T-cell (primary cell): Measurements from ENCODE around the gene ABCD4. TPM values are rescaled to one million over a fixed set of nuclear protein-coding genes. Genes with fewer than 3 reads are reported as not detected.

ENCODE experiments used
- ATAC-seq, 4 experiments: fragments of 200-7000 bp in 3 of 4; fragments of 150-1000 bp in 1 of 4; cut with Tn5 transposase; replicated peaks in 1 of 4; 1 replicate in 3 of 4; 2 replicates in 1 of 4; pipeline ENCODE4 v1.10.0; 2021; ENCODE audit warnings: moderate library complexity in 3 of 4, mild to moderate bottlenecking in 2 of 4, moderate number of reproducible peaks in 1 of 4
- CTCF ChIA-PET, 2 donors: fragments of 300-600 bp; sonication (Branson Sonifier 250); formaldehyde crosslinking; loops; one replicate each; lab custom pipeline; 2022; ENCODE audit warnings: antibody characterized with exemption in 2 of 2; lab: Charles Lee
- POLR2A ChIA-PET, 2 donors: fragments of 300-600 bp; sonication (Branson Sonifier 250); formaldehyde crosslinking; loops; one replicate each; lab custom pipeline; 2022; ENCODE audit warnings: antibody characterized with exemption in 2 of 2; lab: Charles Lee
- DNase-seq, 35 experiments: peaks; one replicate each; pipeline versions ENCODE4 v3.0.0 to v3.0.0-alpha.2; 2013 to 2023
- H3K27ac ChIP-seq: one replicate; pipeline ENCODE4 v1.5.1; 2013; ENCODE audit warnings: low read length
- H3K27me3 ChIP-seq, 2 experiments: replicated peaks in 1 of 2; 1 replicate in 1 of 2; 2 replicates in 1 of 2; pipeline versions ENCODE4 v1.6.1 to v1.7.0; 2013; ENCODE audit warnings: low read length in 1 of 2, mixed read lengths in 1 of 2; ENCODE audit not compliant: control insufficient read depth in 2 of 2, insufficient read depth in 2 of 2; ENCODE audit errors: extremely low read depth in 1 of 2
- H3K36me3 ChIP-seq, 2 donors: 1 replicate in 1 of 2; 2 replicates in 1 of 2; pipeline versions ENCODE4 v1.6.1 to v1.7.0; 2013; ENCODE audit warnings: low read length in 1 of 2; ENCODE audit not compliant: control insufficient read depth in 2 of 2, insufficient read depth in 1 of 2; ENCODE audit errors: extremely low read depth in 1 of 2
- H3K4me1 ChIP-seq, 2 experiments: 1 replicate in 1 of 2; 2 replicates in 1 of 2; pipeline versions ENCODE4 v1.6.1 to v1.7.0; 2013; ENCODE audit warnings: low read length in 2 of 2, mixed read lengths in 1 of 2; ENCODE audit not compliant: insufficient read depth in 2 of 2, control insufficient read depth in 1 of 2; ENCODE audit errors: extremely low read depth in 1 of 2
- H3K4me3 ChIP-seq, 2 donors: 1 replicate in 1 of 2; 2 replicates in 1 of 2; pipeline versions ENCODE4 v1.5.1 to v1.7.0; 2013; ENCODE audit warnings: mild to moderate bottlenecking in 2 of 2, low read length in 1 of 2, moderate library complexity in 1 of 2; ENCODE audit not compliant: control insufficient read depth in 1 of 2; ENCODE audit errors: extremely low read depth in 1 of 2
- H3K9me3 ChIP-seq: 2 replicates; pipeline ENCODE4 v1.7.0; 2013
- H3K27ac Mint-ChIP-seq, 2 donors: one replicate each; pipeline ENCODE4 v1.8.0; 2020 to 2021; ENCODE audit warnings: mild to moderate bottlenecking in 2 of 2, mixed read lengths in 2 of 2
- H3K27me3 Mint-ChIP-seq, 2 donors: one replicate each; pipeline ENCODE4 v1.8.0; 2021 to 2022; ENCODE audit warnings: mixed read lengths in 2 of 2
- H3K36me3 Mint-ChIP-seq: one replicate; pipeline ENCODE4 v1.8.0; 2021; ENCODE audit warnings: mixed read lengths
- H3K4me1 Mint-ChIP-seq, 3 donors: one replicate each; pipeline ENCODE4 v1.8.0; 2020 to 2022; ENCODE audit warnings: mixed read lengths in 3 of 3, mild to moderate bottlenecking in 1 of 3
- H3K4me3 Mint-ChIP-seq, 3 donors: one replicate each; pipeline ENCODE4 v1.8.0; 2020 to 2022; ENCODE audit warnings: mild to moderate bottlenecking in 3 of 3, mixed read lengths in 3 of 3, moderate library complexity in 3 of 3
- H3K9me3 Mint-ChIP-seq, 3 donors: one replicate each; pipeline ENCODE4 v1.8.0; 2020 to 2022; ENCODE audit warnings: mixed read lengths in 3 of 3
- WGBS: methylation state at CpG from one replicate; pipeline ENCODE4 v1.1.5; 2013; ENCODE audit warnings: missing lambda C conversion rate; ENCODE audit not compliant: insufficient coverage; 5-methylcytosine and 5-hydroxymethylcytosine counted together
- total RNA-seq, 35 experiments: library from RNA in 6 of 35; stranded (reverse) in 6 of 35; fragments of 120-200 nt in 1 of 35; gene quantifications; one replicate each; pipeline versions ENCODE4 v1.2.1 to v1.2.4 and lab custom pipeline; 2013 to 2026

The ABCD4 gene
- total RNA-seq, 5 donors from 2014 or later (not counting 1 experiment from before 2014, with no cell fraction given), result 70.3 to 103 (median 91.8) TPM

DNA sequence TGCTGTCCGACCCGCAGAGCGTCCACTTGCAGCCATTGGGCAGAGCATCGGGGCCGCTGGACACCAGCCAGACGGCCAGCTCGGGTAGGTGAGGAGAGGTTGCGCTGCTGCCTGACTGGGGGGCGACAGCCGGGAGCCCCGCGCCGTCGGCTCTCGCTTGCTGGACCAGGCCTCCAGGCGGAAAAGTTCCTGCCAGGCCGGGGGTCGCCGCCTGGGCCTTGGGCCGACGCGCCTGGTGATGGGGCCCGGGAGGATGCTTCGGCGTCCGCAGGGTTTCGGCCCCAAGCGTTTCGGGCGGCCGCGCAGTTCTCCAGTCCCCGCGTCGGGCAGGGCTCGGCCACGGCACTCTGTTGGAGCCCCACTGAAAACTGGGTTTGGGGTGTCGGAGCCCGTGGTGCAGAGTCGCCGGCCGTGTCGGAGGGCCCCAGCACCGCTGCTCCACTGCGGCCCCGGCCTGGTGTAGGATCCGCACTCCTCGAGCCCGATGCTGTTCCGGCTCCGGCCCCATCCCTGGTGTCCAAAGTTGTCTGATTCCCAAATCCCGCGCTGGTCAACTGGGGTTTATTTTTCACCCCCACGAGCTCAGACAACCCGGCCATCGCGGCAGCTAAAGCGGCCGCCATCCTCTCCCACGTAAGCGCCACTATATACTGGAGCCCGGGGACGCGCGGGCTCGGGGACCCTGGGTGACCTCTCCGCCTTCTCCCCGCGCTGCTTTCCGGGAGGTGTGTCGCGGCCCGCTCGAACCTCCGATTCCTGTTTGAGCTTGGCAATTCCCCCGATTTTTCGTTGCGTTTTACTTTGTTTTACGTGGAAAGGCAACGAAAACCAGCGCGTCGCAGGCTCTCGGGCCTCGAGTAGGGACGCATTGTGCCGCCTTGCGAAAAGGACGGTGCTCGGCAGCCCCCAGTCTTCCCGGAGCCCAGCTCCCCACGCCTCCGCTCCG, 62.6 kb downstream of the ABCD4 start:
- no peak overlapping the region for H3K27ac Mint-ChIP-seq
- peaks cover 16 to 31% (median 19%) of the 10 kb centered on the region in 3 donors for H3K4me1 Mint-ChIP-seq
- H3K9me3 Mint-ChIP-seq, result no peaks in the 10 kb centered on the region
- H3K27me3 ChIP-seq, result peaks cover 25 to 83% of the 10 kb centered on the region in 2 experiments
- no peaks in the 10 kb centered on the region for H3K9me3 ChIP-seq
- H3K27me3 Mint-ChIP-seq, result peaks cover 65 to 85% of the 10 kb centered on the region in 2 donors
- peaks cover 4 to 25% of the 10 kb centered on the region in 2 experiments for H3K4me1 ChIP-seq
- peak overlapping the region; percentile 50 to 74 (median 51) for H3K4me3 Mint-ChIP-seq
- WGBS, result 9% methylated on average over 94 of the region's 94 CpGs
- H3K36me3 ChIP-seq, result no peaks in the 10 kb centered on the region
- DNase-seq, result no peak
- H3K4me3 ChIP-seq, result peak overlapping the region; percentile 17 to 78
- peak in 1 of 4 experiments; percentile 20 for ATAC-seq
- no peaks in the 10 kb centered on the region for H3K36me3 Mint-ChIP-seq
- H3K27ac ChIP-seq, result no peak overlapping the region
- ChIA-PET CTCF (no interaction called here), POLR2A (no interaction called here)

GRCh38 chr14:74238974-74239847, 63.5 kb downstream of the ABCD4 start, which contains the start of gene VSX2:
VSX2 (plus strand) TSS chr14:74239449; CDS start chr14:74239562, 113 bp downstream.
- Mint-ChIP-seq H3K4me3 (peak within 1 kb of the TSS; percentile 22 to 74 (median 51)), H3K36me3 (no peaks in the 10 kb centered on the region), H3K27me3 (peaks cover 57 to 83% of the 10 kb centered on the region in 2 donors), H3K4me1 (peaks cover 16 to 31% (median 19%) of the 10 kb centered on the region in 3 donors), H3K9me3 (no peaks in the 10 kb centered on the region), H3K27ac (peak within 1 kb of the TSS in 1 of 2 donors; percentile 1)
- ChIA-PET CTCF (no interaction called here), POLR2A (no interaction called here)
- Histone ChIP-seq H3K4me3 (peak within 1 kb of the TSS; percentile 17 to 78), H3K9me3 (no peaks in the 10 kb centered on the region), H3K27ac (no peak within 1 kb of the TSS), H3K4me1 (peaks cover 4 to 25% of the 10 kb centered on the region in 2 experiments), H3K27me3 (peaks cover 21 to 77% of the 10 kb centered on the region in 2 experiments), H3K36me3 (no peaks in the 10 kb centered on the region)
- no peak for DNase-seq
- WGBS, result 13% methylated on average over 36 of the region's 40 CpGs
- ATAC-seq, result no peak

DNA sequence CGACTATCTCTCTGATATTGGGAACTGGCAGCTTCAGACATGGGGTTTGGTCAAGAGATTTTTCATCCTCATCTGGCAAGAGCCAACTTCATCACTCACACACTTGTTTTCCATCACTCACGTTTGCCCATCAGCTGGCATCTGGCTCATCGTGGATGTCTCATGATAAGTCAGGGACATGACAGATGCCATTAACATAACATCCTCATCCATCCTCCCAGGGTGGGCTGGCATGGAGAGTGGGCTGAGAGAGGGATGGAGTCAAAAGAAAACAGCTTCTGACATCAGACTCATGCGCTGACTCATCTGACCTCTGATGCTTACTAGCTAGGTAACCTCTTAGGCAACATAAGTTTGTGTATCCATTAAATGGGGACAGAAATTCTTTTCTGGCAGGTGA, 65.3 kb downstream of the ABCD4 start:
- ATAC-seq (no peak), DNase-seq (no peak)
- ChIA-PET CTCF (interaction anchor here in 1 of 2 donors (0.7 kb wide), 1 partner anchor 199 kb away, joined by 3 read pairs; no protein-coding TSS in a partner anchor), POLR2A (no interaction called here)
- Mint-ChIP-seq H3K36me3 (no peaks in the 10 kb centered on the region), H3K27me3 (peaks cover 45 to 77% of the 10 kb centered on the region in 2 donors), H3K27ac (no peak overlapping the region), H3K9me3 (peaks cover 0 to under 1% (median 0%) of the 10 kb centered on the region in 3 donors), H3K4me3 (no peak overlapping the region), H3K4me1 (peaks cover 15 to 25% (median 17%) of the 10 kb centered on the region in 3 donors)
- WGBS, result no CpG with 5 or more reads among the region's 4 CpGs
- Histone ChIP-seq H3K4me1 (peaks cover 4 to 25% of the 10 kb centered on the region in 2 experiments), H3K27me3 (peaks cover 13 to 73% of the 10 kb centered on the region in 2 experiments), H3K27ac (no peak overlapping the region), H3K36me3 (no peaks in the 10 kb centered on the region), H3K9me3 (no peaks in the 10 kb centered on the region), H3K4me3 (no peak overlapping the region)

Other genes starting within 250 kb of the ABCD4 start
- 10 to 100 TPM; 11.0 to 15.9 (median 14.8) TPM for gene ALDH6A1, start 218.5 kb downstream of the ABCD4 start, total RNA-seq
- 10 to 100 TPM in 3 of 5 donors, 1 to 10 TPM in 2; 9.7 to 11.2 (median 10.7) TPM for gene LIN52, start 218.0 kb downstream of the ABCD4 start, total RNA-seq
- gene VSX2, start 63.5 kb downstream of the ABCD4 start, total RNA-seq, result not detected
- under 1 TPM in 2 of 5 donors, not detected in 3; 0.06 to 0.09 TPM for gene VRTN, start 45.5 kb upstream of the ABCD4 start, total RNA-seq
- under 1 TPM in 1 of 5 donors, not detected in 4; 0.73 TPM for gene SYNDIG1L, start 123.3 kb upstream of the ABCD4 start, total RNA-seq
- gene NPC2, start 190.4 kb upstream of the ABCD4 start, total RNA-seq, result 10 to 100 TPM; 32.4 to 61.4 (median 44.8) TPM
- 10 to 100 TPM; 21.3 to 42.6 (median 34.1) TPM for gene ISCA2, start 190.8 kb upstream of the ABCD4 start, total RNA-seq